Colon (tissue), 2 donors: ENCODE data around the gene AP1S1.

Experiments
- FAIRE-seq: peaks from 2 replicates; lab custom pipeline; 2012; peaks lifted over from hg19 to GRCh38; lab: Jason Lieb, UNC
- donor health status: control.
- donor health status: control.

Gene AP1S1

GRCh38 chr7:101159696-101160674, 5.7 kb downstream of the AP1S1 start:
- FAIRE-seq = no peak

- no peak for FAIRE-seq
Measured at GRCh38 chr7:101160910-101161309, 6.6 kb downstream of the AP1S1 start.

GRCh38 chr7:101161692-101162471, 7.6 kb downstream of the AP1S1 start:
- FAIRE-seq = no peak

- FAIRE-seq = no peak
Measured at GRCh38 chr7:101162551-101163278, 8.4 kb downstream of the AP1S1 start.

GRCh38 chr7:101163279-101164070, 9.2 kb downstream of the AP1S1 start:
- no peak for FAIRE-seq

GRCh38 chr7:101164071-101164840, 10.0 kb downstream of the AP1S1 start:
- no peak for FAIRE-seq

GRCh38 chr7:101165075-101165957, 11.0 kb downstream of the AP1S1 start, which contains the start of gene VGF:
Gene VGF (minus strand): TSS chr7:101165569. CDS start chr7:101164843, 726 bp downstream.
- FAIRE-seq = no peak

GRCh38 chr7:101165958-101166647, 11.8 kb downstream of the AP1S1 start:
- FAIRE-seq = no peak

- no peak for FAIRE-seq
Measured at GRCh38 chr7:101166648-101166908, 12.3 kb downstream of the AP1S1 start.

- no peak for FAIRE-seq
Measured at GRCh38 chr7:101166909-101167644, 12.8 kb downstream of the AP1S1 start.

GRCh38 chr7:101167645-101168411, 13.6 kb downstream of the AP1S1 start:
- FAIRE-seq = no peak

- FAIRE-seq = no peak
Measured at GRCh38 chr7:101168412-101169049, 14.3 kb downstream of the AP1S1 start.

- FAIRE-seq = no peak
Measured at GRCh38 chr7:101169110-101169837, 15.0 kb downstream of the AP1S1 start.

- FAIRE-seq = no peak
Measured at GRCh38 chr7:101169838-101170551, 15.7 kb downstream of the AP1S1 start.

- no peak for FAIRE-seq
Measured at GRCh38 chr7:101170617-101171441, 16.6 kb downstream of the AP1S1 start.
